ENCODE results near the gene GHRH.
A peak's percentile ranks its signal among the peaks of the same experiment; 100 is the strongest.

Gene GHRH

DNA sequence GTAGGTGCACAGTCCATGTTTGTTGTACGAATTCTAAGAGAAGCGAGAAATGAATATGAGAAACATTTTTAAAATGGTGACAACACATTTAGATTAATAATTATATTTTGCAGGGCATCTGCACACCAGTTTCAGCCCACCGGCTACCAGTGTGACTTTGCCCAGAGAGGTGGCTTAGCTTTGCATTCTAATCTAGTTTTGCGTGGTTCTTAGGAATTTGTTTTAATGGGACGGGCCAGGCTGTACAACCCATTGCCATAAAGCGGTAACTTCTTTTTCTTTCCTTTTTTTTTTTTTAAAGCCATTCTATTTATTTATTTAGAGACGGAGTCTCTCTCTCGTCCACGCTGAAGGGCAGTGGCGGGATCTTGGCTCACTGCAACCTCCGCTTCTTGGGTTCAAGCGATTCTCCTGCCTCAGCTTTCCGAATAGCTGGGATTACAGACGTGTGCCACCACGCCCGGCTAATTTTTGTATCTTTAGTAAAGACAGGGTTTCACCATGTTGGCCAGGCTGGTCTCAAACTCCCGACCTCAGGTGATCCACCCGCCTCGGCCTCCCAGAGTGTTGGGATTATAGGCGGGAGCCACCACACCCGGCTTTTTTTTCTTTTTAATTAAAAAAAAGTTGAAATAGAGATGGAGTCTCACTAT is 28.7 kb upstream of the GHRH start:
- TF ChIP-seq, protein P1, sequence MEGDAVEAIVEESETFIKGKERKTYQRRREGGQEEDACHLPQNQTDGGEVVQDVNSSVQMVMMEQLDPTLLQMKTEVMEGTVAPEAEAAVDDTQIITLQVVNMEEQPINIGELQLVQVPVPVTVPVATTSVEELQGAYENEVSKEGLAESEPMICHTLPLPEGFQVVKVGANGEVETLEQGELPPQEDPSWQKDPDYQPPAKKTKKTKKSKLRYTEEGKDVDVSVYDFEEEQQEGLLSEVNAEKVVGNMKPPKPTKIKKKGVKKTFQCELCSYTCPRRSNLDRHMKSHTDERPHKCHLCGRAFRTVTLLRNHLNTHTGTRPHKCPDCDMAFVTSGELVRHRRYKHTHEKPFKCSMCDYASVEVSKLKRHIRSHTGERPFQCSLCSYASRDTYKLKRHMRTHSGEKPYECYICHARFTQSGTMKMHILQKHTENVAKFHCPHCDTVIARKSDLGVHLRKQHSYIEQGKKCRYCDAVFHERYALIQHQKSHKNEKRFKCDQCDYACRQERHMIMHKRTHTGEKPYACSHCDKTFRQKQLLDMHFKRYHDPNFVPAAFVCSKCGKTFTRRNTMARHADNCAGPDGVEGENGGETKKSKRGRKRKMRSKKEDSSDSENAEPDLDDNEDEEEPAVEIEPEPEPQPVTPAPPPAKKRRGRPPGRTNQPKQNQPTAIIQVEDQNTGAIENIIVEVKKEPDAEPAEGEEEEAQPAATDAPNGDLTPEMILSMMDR (IDR thresholded peaks at IDR 0.05; ENCODE audit: low read depth, low read length), result no peak
- peak overlapping the region; percentile 92 for H3K4me3 ChIP-seq (ENCODE audit: low read depth, low read length)

DNA sequence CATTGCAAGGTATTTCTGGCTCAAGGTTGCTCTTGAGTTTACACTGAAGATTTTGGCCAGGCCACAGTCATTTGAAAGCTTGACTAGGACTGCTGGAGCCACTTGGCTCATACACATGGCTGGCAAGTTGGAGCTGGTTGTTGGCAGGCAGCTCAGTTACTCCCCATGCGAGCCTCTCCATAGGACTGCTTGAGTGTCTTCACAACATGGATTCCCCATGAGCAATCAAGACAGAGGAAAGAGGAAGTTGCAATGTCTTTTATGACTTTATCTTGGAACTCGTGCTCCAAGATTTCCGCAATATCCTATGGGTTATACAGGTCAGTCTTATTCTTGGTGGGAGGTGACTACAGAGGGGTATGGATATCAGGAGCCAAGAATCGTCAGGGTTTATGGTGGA is 26.5 kb upstream of the GHRH start:
- TF ChIP-seq, protein P1 (IDR thresholded peaks at IDR 0.05; ENCODE audit: low read depth, low read length), result no peak
- no peak overlapping the region for H3K4me3 ChIP-seq (ENCODE audit: low read depth, low read length)

DNA sequence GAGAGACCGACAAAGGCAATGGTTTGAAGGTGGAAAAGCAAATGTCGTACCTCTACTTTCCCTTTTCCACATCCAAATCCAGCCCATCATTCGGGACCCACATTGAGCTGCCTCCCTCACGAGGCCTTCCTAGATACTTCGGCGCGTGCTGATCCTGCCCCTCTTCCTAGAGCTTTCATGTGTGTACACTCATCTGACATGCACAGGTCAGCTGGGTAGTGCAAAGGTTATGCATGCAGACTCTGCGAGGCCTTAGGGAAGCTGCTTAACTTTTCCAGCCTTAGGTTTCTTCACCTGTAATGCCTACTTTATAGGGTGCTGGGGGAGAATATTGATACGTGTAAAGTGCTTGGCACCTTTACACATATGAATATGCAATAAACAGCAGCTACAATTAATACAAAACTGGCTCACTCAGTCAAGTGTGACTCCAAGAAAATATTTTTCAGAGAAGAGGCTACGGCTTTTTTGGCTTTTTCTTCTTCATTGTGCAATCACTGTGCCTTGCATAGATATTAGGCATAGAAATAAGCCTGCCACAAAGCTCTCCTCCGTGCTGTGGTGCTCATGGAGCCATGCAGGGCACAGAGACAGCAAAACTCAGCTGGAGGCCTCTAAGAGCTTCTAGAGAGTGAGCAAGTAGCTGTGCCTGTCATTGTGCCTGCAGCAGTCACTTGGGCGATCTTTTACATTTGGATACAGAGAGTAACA is 24.2 kb upstream of the GHRH start:
- no peak overlapping the region for H3K4me3 ChIP-seq (ENCODE audit: low read depth, low read length)
- TF ChIP-seq, protein P1 (IDR thresholded peaks at IDR 0.05; ENCODE audit: low read depth, low read length), result no peak

DNA sequence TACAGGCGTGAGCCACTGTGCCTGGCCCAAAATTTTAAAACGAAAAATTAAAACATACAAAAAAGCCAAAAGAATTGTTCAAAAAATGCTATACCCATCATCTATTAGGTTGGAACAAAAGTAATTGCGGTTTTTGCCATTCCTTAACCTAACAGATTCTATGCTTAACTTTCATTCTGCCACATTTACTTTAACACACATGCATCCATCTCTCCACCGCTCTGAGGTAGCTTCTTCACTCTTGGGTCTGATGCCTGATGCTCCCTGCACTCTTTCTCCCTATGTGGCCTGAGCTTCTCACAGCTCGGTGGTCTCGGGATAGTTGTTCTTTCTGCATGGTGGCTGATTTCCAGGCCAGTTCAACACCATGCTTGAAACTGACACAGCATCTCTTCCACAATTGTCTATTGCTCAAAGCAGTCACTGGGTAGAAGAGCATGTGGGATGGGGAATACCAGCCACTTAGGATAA is 23.1 kb upstream of the GHRH start:
- H3K4me3 ChIP-seq (ENCODE audit: low read depth, low read length), result no peak overlapping the region
- TF ChIP-seq, protein P1 (IDR thresholded peaks at IDR 0.05; ENCODE audit: low read depth, low read length), result no peak

DNA sequence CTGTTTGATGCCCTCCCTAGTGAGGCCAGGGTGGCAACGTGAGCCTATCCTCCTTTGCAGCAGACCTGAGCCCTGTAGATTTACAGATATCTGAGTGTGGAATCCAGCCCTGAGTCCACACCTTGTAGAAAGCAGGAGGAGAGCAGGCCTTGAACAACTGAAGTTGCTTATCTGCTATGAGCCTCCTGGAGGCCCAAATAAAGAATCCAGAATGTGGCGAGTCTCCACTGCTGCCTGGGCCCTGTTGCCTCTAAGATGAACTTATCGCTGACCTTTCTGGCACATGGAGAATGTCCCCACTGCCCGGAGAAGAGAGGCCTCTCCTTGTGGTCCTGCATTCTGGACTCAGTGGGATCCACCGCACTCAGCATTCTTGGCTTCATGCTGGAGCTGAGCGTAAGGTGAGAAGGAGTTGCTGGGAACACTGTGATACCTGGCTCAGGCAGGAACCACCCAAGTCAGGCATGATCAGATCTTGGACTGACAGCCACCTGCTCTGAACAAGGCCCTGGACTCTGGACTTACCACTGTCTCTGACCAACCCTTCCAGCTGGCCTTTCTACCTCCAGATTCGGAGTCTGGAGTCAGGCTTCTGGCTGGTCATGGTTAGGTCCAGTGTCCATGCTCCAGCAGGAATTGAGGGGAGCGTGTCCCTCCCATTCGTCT is 22.0 kb upstream of the GHRH start:
- H3K4me3 ChIP-seq (ENCODE audit: low read depth, low read length), result no peak overlapping the region
- TF ChIP-seq, protein P1 (IDR thresholded peaks at IDR 0.05; ENCODE audit: low read depth, low read length), result no peak

DNA sequence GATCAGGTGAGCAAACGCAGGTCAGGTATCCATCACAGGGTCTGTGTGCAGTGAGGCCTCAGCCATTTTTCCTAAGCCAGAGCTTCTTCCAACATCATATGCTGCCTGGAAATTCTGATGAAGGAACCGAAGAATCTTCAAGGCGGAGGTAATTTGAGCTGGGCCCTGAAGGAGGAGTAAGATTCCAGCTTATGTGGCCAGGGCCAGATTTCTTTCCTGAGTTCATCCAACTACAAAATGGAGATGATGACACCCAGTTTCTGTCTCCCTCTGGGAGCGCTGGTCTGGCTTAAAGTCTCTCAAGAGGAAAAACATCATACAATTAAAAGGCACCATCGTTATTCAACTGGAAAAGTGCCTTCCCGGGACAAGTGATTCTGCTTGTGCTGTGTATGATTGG is 20.9 kb upstream of the GHRH start:
- no peak overlapping the region for H3K4me3 ChIP-seq (ENCODE audit: low read depth, low read length)
- TF ChIP-seq, protein P1 (IDR thresholded peaks at IDR 0.05; ENCODE audit: low read depth, low read length), result peak; percentile 59

DNA sequence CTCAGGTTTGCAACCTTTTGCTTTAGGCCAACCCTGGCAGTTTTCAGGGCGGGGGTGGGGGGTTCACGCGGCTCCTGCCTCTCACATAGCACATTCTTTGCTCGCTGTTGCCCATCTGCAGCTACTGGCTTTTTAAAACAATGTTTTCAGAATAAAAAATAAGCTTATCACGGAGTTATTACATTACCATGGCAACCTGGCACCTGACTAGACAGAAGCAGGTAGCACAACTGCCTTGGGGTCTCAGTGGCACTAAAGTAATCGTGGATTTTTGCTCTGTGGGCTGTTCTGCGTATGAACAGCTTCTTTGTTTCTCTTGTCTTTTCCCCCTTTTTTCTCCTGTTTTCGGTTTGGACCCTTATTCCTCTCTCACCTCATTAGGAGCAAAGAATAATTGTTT is 18.8 kb upstream of the GHRH start:
- H3K4me3 ChIP-seq (ENCODE audit: low read depth, low read length), result no peak overlapping the region
- TF ChIP-seq, protein P1 (IDR thresholded peaks at IDR 0.05; ENCODE audit: low read depth, low read length), result no peak

All from WI38 (cell line).